ENCODE measurements around the gene SGSM1.

Gene SGSM1

GRCh38 chr22:24952837-24953383 lies 146.9 kb downstream of the SGSM1 start:
- Histone ChIP-seq H3K4ac (ENCODE audit: low read depth in 1 of 2, low read length in 2 of 2) (peak overlapping the region; percentile 20 to 54), H3K14ac (ENCODE audit: low read length in 2 of 2) (peak overlapping the region in 1 of 2 experiments; percentile 91), H2AK5ac (ENCODE audit: low read length, severe bottlenecking) (no peak overlapping the region), H2AFZ (ENCODE audit: low read depth, low read length) (peak overlapping the region; percentile 84), H3K23ac (ENCODE audit: low read length in 2 of 2) (peak overlapping the region in 1 of 2 experiments; percentile 78), H3K27me3 (ENCODE audit: control insufficient read depth in 1 of 2, insufficient read depth in 1 of 2, low read length in 2 of 2) (peaks cover 17 to 29% of the 10 kb centered on the region in 2 experiments), H2BK120ac (ENCODE audit: low read depth, low read length) (peak overlapping the region; percentile 11), H3K4me1 (ENCODE audit: control insufficient read depth, insufficient read depth, low read depth, low read length) (peaks cover 17% of the 10 kb centered on the region), H3K27ac (ENCODE audit: low read length, poor library complexity, severe bottlenecking) (no peak overlapping the region), H2BK5ac (ENCODE audit: low read depth, low read length, poor library complexity, severe bottlenecking) (no peak overlapping the region), H2BK12ac (ENCODE audit: low read length in 2 of 2) (peak overlapping the region in 1 of 2 experiments; percentile 46), H3K4me2 (ENCODE audit: low read length, poor library complexity, severe bottlenecking) (peak overlapping the region; percentile 97), H3K18ac (ENCODE audit: low read depth in 1 of 2, low read length in 2 of 2) (peak overlapping the region; percentile 76 to 80), H3K36me3 (ENCODE audit: control insufficient read depth in 1 of 2, insufficient read depth in 2 of 2, low read depth in 1 of 2, low read length in 2 of 2) (no peaks in the 10 kb centered on the region), H3K9ac (ENCODE audit: low read length) (peak overlapping the region; percentile 88), H3K4me3 (ENCODE audit: insufficient read depth in 1 of 2, low read depth in 1 of 2, low read length in 2 of 2) (peak overlapping the region; percentile 75 to 87), H4K8ac (ENCODE audit: low read length) (peak overlapping the region; percentile 77), H2BK15ac (ENCODE audit: low read depth, poor library complexity, severe bottlenecking) (peak overlapping the region; percentile 75), H4K91ac (ENCODE audit: low read length) (peak overlapping the region; percentile 77), H3K9me3 (ENCODE audit: control insufficient read depth, low read length) (no peaks in the 10 kb centered on the region), H3K79me1 (replicated peaks; ENCODE audit: low read length, poor library complexity, severe bottlenecking) (peaks cover 2% of the 10 kb centered on the region)
- DNase-seq, result peak; percentile 86
- 1% methylated on average over 34 of the region's 35 CpGs for WGBS

GRCh38 chr22:24953384-24954113 lies 147.5 kb downstream of the SGSM1 start:
- peak overlapping the region; percentile 86 for H2BK120ac ChIP-seq (ENCODE audit: low read depth, low read length)
- no peak overlapping the region for H2AK5ac ChIP-seq (ENCODE audit: low read length, severe bottlenecking)
- peak overlapping the region; percentile 77 for H4K8ac ChIP-seq (ENCODE audit: low read length)
- peaks cover 13 to 23% of the 10 kb centered on the region in 2 experiments for H3K27me3 ChIP-seq (ENCODE audit: control insufficient read depth in 1 of 2, insufficient read depth in 1 of 2, low read length in 2 of 2)
- H3K4me2 ChIP-seq (ENCODE audit: low read length, poor library complexity, severe bottlenecking), result peak overlapping the region; percentile 97
- H3K9ac ChIP-seq (ENCODE audit: low read length), result peak overlapping the region; percentile 88
- H3K4ac ChIP-seq (ENCODE audit: low read depth in 1 of 2, low read length in 2 of 2), result peak overlapping the region; percentile 20 to 54
- peaks cover 2% of the 10 kb centered on the region for H3K79me1 ChIP-seq (replicated peaks; ENCODE audit: low read length, poor library complexity, severe bottlenecking)
- 5% methylated on average over 31 of the region's 47 CpGs for WGBS
- DNase-seq, result peak; percentile 32
- H3K36me3 ChIP-seq (ENCODE audit: control insufficient read depth in 1 of 2, insufficient read depth in 2 of 2, low read depth in 1 of 2, low read length in 2 of 2), result no peaks in the 10 kb centered on the region
- H2BK15ac ChIP-seq (ENCODE audit: low read depth, poor library complexity, severe bottlenecking), result peak overlapping the region; percentile 75
- H3K14ac ChIP-seq (ENCODE audit: low read length in 2 of 2), result peak overlapping the region in 1 of 2 experiments; percentile 80
- peak overlapping the region; percentile 30 for H2AFZ ChIP-seq (ENCODE audit: low read depth, low read length)
- H3K27ac ChIP-seq (ENCODE audit: low read length, poor library complexity, severe bottlenecking), result no peak overlapping the region
- peaks cover 17% of the 10 kb centered on the region for H3K4me1 ChIP-seq (ENCODE audit: control insufficient read depth, insufficient read depth, low read depth, low read length)
- peak overlapping the region in 1 of 2 experiments; percentile 45 for H2BK12ac ChIP-seq (ENCODE audit: low read length in 2 of 2)
- H3K23ac ChIP-seq (ENCODE audit: low read length in 2 of 2), result no peak overlapping the region
- peak overlapping the region; percentile 75 to 87 for H3K4me3 ChIP-seq (ENCODE audit: insufficient read depth in 1 of 2, low read depth in 1 of 2, low read length in 2 of 2)
- H3K18ac ChIP-seq (ENCODE audit: low read depth in 1 of 2, low read length in 2 of 2), result peak overlapping the region; percentile 76 to 80
- H2BK5ac ChIP-seq (ENCODE audit: low read depth, low read length, poor library complexity, severe bottlenecking), result no peak overlapping the region
- peak overlapping the region; percentile 77 for H4K91ac ChIP-seq (ENCODE audit: low read length)
- H3K9me3 ChIP-seq (ENCODE audit: control insufficient read depth, low read length), result no peaks in the 10 kb centered on the region

- Histone ChIP-seq H3K4me3 (ENCODE audit: insufficient read depth in 1 of 2, low read depth in 1 of 2, low read length in 2 of 2) (peak overlapping the region in 1 of 2 experiments; percentile 87), H3K9me3 (ENCODE audit: control insufficient read depth, low read length) (no peaks in the 10 kb centered on the region), H3K27me3 (ENCODE audit: control insufficient read depth in 1 of 2, insufficient read depth in 1 of 2, low read length in 2 of 2) (peaks cover 11 to 17% of the 10 kb centered on the region in 2 experiments), H3K36me3 (ENCODE audit: control insufficient read depth in 1 of 2, insufficient read depth in 2 of 2, low read depth in 1 of 2, low read length in 2 of 2) (no peaks in the 10 kb centered on the region), H3K18ac (ENCODE audit: low read depth in 1 of 2, low read length in 2 of 2) (no peak overlapping the region), H3K27ac (ENCODE audit: low read length, poor library complexity, severe bottlenecking) (peak overlapping the region; percentile 26), H3K23ac (ENCODE audit: low read length in 2 of 2) (no peak overlapping the region), H3K9ac (ENCODE audit: low read length) (peak overlapping the region; percentile 88), H4K8ac (ENCODE audit: low read length) (no peak overlapping the region), H2AK5ac (ENCODE audit: low read length, severe bottlenecking) (no peak overlapping the region), H3K4me1 (ENCODE audit: control insufficient read depth, insufficient read depth, low read depth, low read length) (peaks cover 17% of the 10 kb centered on the region), H4K91ac (ENCODE audit: low read length) (no peak overlapping the region), H3K4me2 (ENCODE audit: low read length, poor library complexity, severe bottlenecking) (no peak overlapping the region), H2BK120ac (ENCODE audit: low read depth, low read length) (no peak overlapping the region), H2AFZ (ENCODE audit: low read depth, low read length) (no peak overlapping the region), H3K4ac (ENCODE audit: low read depth in 1 of 2, low read length in 2 of 2) (no peak overlapping the region), H2BK5ac (ENCODE audit: low read depth, low read length, poor library complexity, severe bottlenecking) (no peak overlapping the region), H2BK15ac (ENCODE audit: low read depth, poor library complexity, severe bottlenecking) (no peak overlapping the region), H3K79me1 (replicated peaks; ENCODE audit: low read length, poor library complexity, severe bottlenecking) (peaks cover 2% of the 10 kb centered on the region), H3K14ac (ENCODE audit: low read length in 2 of 2) (no peak overlapping the region), H2BK12ac (ENCODE audit: low read length in 2 of 2) (no peak overlapping the region)
- WGBS, result 19% methylated on average over 4 of the region's 4 CpGs
- peak; percentile 47 for DNase-seq
These were observed 148.1 kb downstream of the SGSM1 start for GRCh38 chr22:24954114-24954463.

GRCh38 chr22:24954856-24955255 lies 148.8 kb downstream of the SGSM1 start:
- peaks cover 17% of the 10 kb centered on the region for H3K4me1 ChIP-seq (ENCODE audit: control insufficient read depth, insufficient read depth, low read depth, low read length)
- H2BK120ac ChIP-seq (ENCODE audit: low read depth, low read length), result no peak overlapping the region
- H2AK5ac ChIP-seq (ENCODE audit: low read length, severe bottlenecking), result no peak overlapping the region
- H2AFZ ChIP-seq (ENCODE audit: low read depth, low read length), result no peak overlapping the region
- H3K4ac ChIP-seq (ENCODE audit: low read depth in 1 of 2, low read length in 2 of 2), result no peak overlapping the region
- no peak overlapping the region for H2BK12ac ChIP-seq (ENCODE audit: low read length in 2 of 2)
- no peak overlapping the region for H2BK5ac ChIP-seq (ENCODE audit: low read depth, low read length, poor library complexity, severe bottlenecking)
- no peak overlapping the region for H3K9ac ChIP-seq (ENCODE audit: low read length)
- no peak overlapping the region for H3K4me2 ChIP-seq (ENCODE audit: low read length, poor library complexity, severe bottlenecking)
- H2BK15ac ChIP-seq (ENCODE audit: low read depth, poor library complexity, severe bottlenecking), result no peak overlapping the region
- no peak for DNase-seq
- H3K14ac ChIP-seq (ENCODE audit: low read length in 2 of 2), result no peak overlapping the region
- no peaks in the 10 kb centered on the region for H3K36me3 ChIP-seq (ENCODE audit: control insufficient read depth in 1 of 2, insufficient read depth in 2 of 2, low read depth in 1 of 2, low read length in 2 of 2)
- H3K27me3 ChIP-seq (ENCODE audit: control insufficient read depth in 1 of 2, insufficient read depth in 1 of 2, low read length in 2 of 2), result peaks cover 10 to 11% of the 10 kb centered on the region in 2 experiments
- H3K9me3 ChIP-seq (ENCODE audit: control insufficient read depth, low read length), result no peaks in the 10 kb centered on the region
- H4K8ac ChIP-seq (ENCODE audit: low read length), result no peak overlapping the region
- no peak overlapping the region for H3K27ac ChIP-seq (ENCODE audit: low read length, poor library complexity, severe bottlenecking)
- no peak overlapping the region for H4K91ac ChIP-seq (ENCODE audit: low read length)
- no peak overlapping the region for H3K23ac ChIP-seq (ENCODE audit: low read length in 2 of 2)
- peaks cover 2% of the 10 kb centered on the region for H3K79me1 ChIP-seq (replicated peaks; ENCODE audit: low read length, poor library complexity, severe bottlenecking)
- WGBS, result 96% methylated on average over 5 of the region's 8 CpGs
- H3K18ac ChIP-seq (ENCODE audit: low read depth in 1 of 2, low read length in 2 of 2), result no peak overlapping the region
- H3K4me3 ChIP-seq (ENCODE audit: insufficient read depth in 1 of 2, low read depth in 1 of 2, low read length in 2 of 2), result no peak overlapping the region

Data from mesenchymal stem cell (in vitro differentiated cells and primary cell).